ENCODE measurements around the gene TXK.

- TF ChIP-seq CTCF (IDR thresholded peaks at IDR 0.05) (no peak), POLR2AphosphoS5 (IDR thresholded peaks at IDR 0.05) (no peak), POLR2A (IDR thresholded peaks at IDR 0.05) (no peak)
Observed at GRCh38 chr4:48119646-48120045, 14.4 kb downstream of the TXK start.
